ENCODE results near the gene GFRAL. TPM values are rescaled to one million over a fixed set of nuclear protein-coding genes. Genes with fewer than 3 reads are reported as not detected.

The GFRAL gene
- total RNA-seq, 1 experiment from 2014 or later, result not detected

DNA sequence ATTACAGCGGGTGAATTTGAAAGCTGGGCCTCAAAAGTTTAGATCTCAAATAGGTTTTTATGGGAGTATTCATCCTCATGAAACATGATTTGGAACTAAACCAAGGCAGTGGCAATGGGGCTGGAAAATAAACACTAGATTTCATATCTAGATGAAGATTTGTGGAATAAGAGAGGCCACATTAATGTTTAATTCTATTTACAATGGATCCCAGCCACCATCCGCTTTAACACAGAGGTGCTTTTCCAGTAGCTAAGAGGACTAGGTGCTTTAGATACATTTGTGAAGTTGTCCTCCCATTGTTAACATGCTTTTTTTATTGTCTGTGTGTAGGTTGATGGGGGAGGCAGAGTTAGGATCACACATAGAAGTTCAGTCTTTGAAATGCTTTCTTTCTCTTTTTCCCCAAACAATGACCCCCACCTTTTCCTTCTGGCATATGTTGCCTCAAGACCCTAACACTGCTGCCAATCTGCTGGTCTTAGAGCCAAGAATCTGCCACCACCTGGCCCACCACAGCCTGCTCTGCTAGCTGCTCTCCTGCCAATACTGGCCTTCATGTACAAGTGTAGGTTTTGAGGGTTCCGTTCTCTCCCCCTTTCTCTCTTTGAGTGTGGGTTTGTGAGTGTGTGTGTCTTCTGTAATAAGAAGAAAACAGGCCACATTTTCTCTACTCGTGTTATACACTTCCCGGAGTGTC is 27.8 kb upstream of the GFRAL start:
- no peaks in the 10 kb centered on the region for H3K36me3 ChIP-seq (ENCODE audit: control insufficient read depth in 1 of 2, insufficient read depth in 2 of 2, low read length in 2 of 2)
- no peaks in the 10 kb centered on the region for H3K9me3 ChIP-seq (ENCODE audit: control insufficient read depth in 1 of 2, insufficient read depth in 1 of 2, low read depth in 1 of 2, low read length in 2 of 2)
- H3K9me2 ChIP-seq (ENCODE audit: insufficient read depth), result no peaks in the 10 kb centered on the region
- H3K27me3 ChIP-seq (ENCODE audit: insufficient read depth, low read length), result no peaks in the 10 kb centered on the region
- no peaks in the 10 kb centered on the region for H4K20me1 ChIP-seq (ENCODE audit: insufficient read depth)
- no TSS peak for BruUV-seq (replicated peaks)
- H3K27ac ChIP-seq (ENCODE audit: low read depth, low read length), result no peak overlapping the region
- H2AFZ ChIP-seq (ENCODE audit: low read depth, low read length, poor library complexity, severe bottlenecking), result no peak overlapping the region
- CTCF ChIA-PET, result interaction anchor here (0.6 kb wide), 1 partner anchor 22 kb away, joined by 3 read pairs; no protein-coding TSS in a partner anchor
- ATAC-seq (no peak), DNase-seq (ENCODE audit: low read depth, low spot score) (no peak)
- TF ChIP-seq ZFX (IDR thresholded peaks at IDR 0.05) (no peak), EGR1 (IDR thresholded peaks at IDR 0.05; ENCODE audit: low read depth) (no peak)
- TF ChIP-seq, protein P1, sequence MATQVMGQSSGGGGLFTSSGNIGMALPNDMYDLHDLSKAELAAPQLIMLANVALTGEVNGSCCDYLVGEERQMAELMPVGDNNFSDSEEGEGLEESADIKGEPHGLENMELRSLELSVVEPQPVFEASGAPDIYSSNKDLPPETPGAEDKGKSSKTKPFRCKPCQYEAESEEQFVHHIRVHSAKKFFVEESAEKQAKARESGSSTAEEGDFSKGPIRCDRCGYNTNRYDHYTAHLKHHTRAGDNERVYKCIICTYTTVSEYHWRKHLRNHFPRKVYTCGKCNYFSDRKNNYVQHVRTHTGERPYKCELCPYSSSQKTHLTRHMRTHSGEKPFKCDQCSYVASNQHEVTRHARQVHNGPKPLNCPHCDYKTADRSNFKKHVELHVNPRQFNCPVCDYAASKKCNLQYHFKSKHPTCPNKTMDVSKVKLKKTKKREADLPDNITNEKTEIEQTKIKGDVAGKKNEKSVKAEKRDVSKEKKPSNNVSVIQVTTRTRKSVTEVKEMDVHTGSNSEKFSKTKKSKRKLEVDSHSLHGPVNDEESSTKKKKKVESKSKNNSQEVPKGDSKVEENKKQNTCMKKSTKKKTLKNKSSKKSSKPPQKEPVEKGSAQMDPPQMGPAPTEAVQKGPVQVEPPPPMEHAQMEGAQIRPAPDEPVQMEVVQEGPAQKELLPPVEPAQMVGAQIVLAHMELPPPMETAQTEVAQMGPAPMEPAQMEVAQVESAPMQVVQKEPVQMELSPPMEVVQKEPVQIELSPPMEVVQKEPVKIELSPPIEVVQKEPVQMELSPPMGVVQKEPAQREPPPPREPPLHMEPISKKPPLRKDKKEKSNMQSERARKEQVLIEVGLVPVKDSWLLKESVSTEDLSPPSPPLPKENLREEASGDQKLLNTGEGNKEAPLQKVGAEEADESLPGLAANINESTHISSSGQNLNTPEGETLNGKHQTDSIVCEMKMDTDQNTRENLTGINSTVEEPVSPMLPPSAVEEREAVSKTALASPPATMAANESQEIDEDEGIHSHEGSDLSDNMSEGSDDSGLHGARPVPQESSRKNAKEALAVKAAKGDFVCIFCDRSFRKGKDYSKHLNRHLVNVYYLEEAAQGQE (IDR thresholded peaks at IDR 0.05; ENCODE audit: low read depth), result no peak
- no peak overlapping the region for H3K4me3 ChIP-seq (replicated peaks in 1 of 2; ENCODE audit: low read depth in 1 of 2, low read length in 2 of 2)
- H3K4me1 ChIP-seq (ENCODE audit: control insufficient read depth in 1 of 2, insufficient read depth in 2 of 2, low read length in 2 of 2), result no peaks in the 10 kb centered on the region
- H3K4me2 ChIP-seq (ENCODE audit: low read length), result no peak overlapping the region
- RAD21 ChIA-PET (ENCODE audit: low non-redundant PET in 1 of 2, low total read pairs in 2 of 2, uncharacterized antibody in 2 of 2, unreplicated experiment in 2 of 2), result no interaction called here
- H3K9ac ChIP-seq (ENCODE audit: low read length), result no peak overlapping the region
- POLR2A ChIA-PET, result no interaction called here
- no peaks in the 10 kb centered on the region for H3K79me2 ChIP-seq (ENCODE audit: insufficient read depth, low read length)
- intact Hi-C loops (cut with micrococcal nuclease), result no loop called here

DNA sequence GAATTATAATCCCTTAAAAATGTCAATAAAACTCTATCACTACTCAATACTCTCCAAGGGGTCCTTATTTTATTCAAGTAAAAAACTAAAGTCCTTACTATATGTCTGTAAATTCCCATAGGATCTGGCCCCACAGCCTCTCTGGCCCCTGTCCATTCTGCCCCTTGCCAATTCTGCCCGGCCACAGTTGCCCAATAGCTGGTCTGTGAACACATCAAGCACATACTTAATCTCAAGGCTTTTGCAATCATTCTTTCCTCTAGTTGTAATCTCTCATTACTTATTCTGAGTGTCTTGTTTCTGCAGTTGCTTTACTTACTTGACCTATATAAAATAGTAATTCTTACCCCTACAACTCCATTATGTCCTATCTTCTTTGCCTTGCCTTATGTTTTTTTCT is 22.5 kb upstream of the GFRAL start:
- Histone ChIP-seq H3K4me1 (ENCODE audit: control insufficient read depth in 1 of 2, insufficient read depth in 2 of 2, low read length in 2 of 2) (no peaks in the 10 kb centered on the region), H3K79me2 (ENCODE audit: insufficient read depth, low read length) (no peaks in the 10 kb centered on the region), H3K4me2 (ENCODE audit: low read length) (no peak overlapping the region), H3K36me3 (ENCODE audit: control insufficient read depth in 1 of 2, insufficient read depth in 2 of 2, low read length in 2 of 2) (no peaks in the 10 kb centered on the region), H4K20me1 (ENCODE audit: insufficient read depth) (no peaks in the 10 kb centered on the region), H3K27me3 (ENCODE audit: insufficient read depth, low read length) (peaks cover 4% of the 10 kb centered on the region; the same call in 1 of the 2 replicates), H2AFZ (ENCODE audit: low read depth, low read length, poor library complexity, severe bottlenecking) (no peak overlapping the region), H3K27ac (ENCODE audit: low read depth, low read length) (no peak overlapping the region), H3K9ac (ENCODE audit: low read length) (no peak overlapping the region), H3K9me2 (ENCODE audit: insufficient read depth) (no peaks in the 10 kb centered on the region), H3K4me3 (replicated peaks in 1 of 2; ENCODE audit: low read depth in 1 of 2, low read length in 2 of 2) (no peak overlapping the region), H3K9me3 (ENCODE audit: control insufficient read depth in 1 of 2, insufficient read depth in 1 of 2, low read depth in 1 of 2, low read length in 2 of 2) (no peaks in the 10 kb centered on the region)
- ChIA-PET POLR2A (no interaction called here), RAD21 (ENCODE audit: low non-redundant PET in 1 of 2, low total read pairs in 2 of 2, uncharacterized antibody in 2 of 2, unreplicated experiment in 2 of 2) (no interaction called here), CTCF (interaction anchor here (1.2 kb wide), 1 partner anchor 11 kb away, joined by 4 read pairs; no protein-coding TSS in a partner anchor)
- ATAC-seq, result no peak
- intact Hi-C loops (cut with micrococcal nuclease), result no loop called here
- DNase-seq (ENCODE audit: low read depth, low spot score), result no peak
- no TSS peak for BruUV-seq (replicated peaks)
- TF ChIP-seq ZNF274 (IDR thresholded peaks at IDR 0.05; ENCODE audit: low read depth, low read length), result no peak
- TF ChIP-seq TCF7L2 (IDR thresholded peaks at IDR 0.05; ENCODE audit: borderline replicate concordance, extremely low read depth, insufficient read depth, insufficient read length), result no peak
- no peak for TF ChIP-seq POLR2AphosphoS5 (IDR thresholded peaks at IDR 0.05; ENCODE audit: low read depth, low read length)
- no peak for TF ChIP-seq CBX3 (IDR thresholded peaks at IDR 0.05; ENCODE audit: low read depth)
- TF ChIP-seq RAD21 (IDR thresholded peaks at IDR 0.05; ENCODE audit: low read depth), result no peak
- TF ChIP-seq, protein P2, sequence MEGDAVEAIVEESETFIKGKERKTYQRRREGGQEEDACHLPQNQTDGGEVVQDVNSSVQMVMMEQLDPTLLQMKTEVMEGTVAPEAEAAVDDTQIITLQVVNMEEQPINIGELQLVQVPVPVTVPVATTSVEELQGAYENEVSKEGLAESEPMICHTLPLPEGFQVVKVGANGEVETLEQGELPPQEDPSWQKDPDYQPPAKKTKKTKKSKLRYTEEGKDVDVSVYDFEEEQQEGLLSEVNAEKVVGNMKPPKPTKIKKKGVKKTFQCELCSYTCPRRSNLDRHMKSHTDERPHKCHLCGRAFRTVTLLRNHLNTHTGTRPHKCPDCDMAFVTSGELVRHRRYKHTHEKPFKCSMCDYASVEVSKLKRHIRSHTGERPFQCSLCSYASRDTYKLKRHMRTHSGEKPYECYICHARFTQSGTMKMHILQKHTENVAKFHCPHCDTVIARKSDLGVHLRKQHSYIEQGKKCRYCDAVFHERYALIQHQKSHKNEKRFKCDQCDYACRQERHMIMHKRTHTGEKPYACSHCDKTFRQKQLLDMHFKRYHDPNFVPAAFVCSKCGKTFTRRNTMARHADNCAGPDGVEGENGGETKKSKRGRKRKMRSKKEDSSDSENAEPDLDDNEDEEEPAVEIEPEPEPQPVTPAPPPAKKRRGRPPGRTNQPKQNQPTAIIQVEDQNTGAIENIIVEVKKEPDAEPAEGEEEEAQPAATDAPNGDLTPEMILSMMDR (IDR thresholded peaks at IDR 0.05 in 2 of 3, conservative IDR thresholded peaks at IDR 0.05 in 1 of 3; ENCODE audit: borderline replicate concordance in 1 of 3, insufficient read depth in 1 of 3, low read depth in 2 of 3, low read length in 2 of 3), result no peak
- no peak for TF ChIP-seq EZH2phosphoT487 (IDR thresholded peaks at IDR 0.05; ENCODE audit: borderline replicate concordance)
- no peak for TF ChIP-seq JUND (IDR thresholded peaks at IDR 0.05)
- no peak for TF ChIP-seq SP1 (IDR thresholded peaks at IDR 0.05; ENCODE audit: low read depth)
- TF ChIP-seq, protein P3, sequence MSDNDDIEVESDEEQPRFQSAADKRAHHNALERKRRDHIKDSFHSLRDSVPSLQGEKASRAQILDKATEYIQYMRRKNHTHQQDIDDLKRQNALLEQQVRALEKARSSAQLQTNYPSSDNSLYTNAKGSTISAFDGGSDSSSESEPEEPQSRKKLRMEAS (IDR thresholded peaks at IDR 0.05), result no peak
- no peak for TF ChIP-seq ZFX (IDR thresholded peaks at IDR 0.05)
- no peak for TF ChIP-seq SIN3A (IDR thresholded peaks at IDR 0.05; ENCODE audit: low read depth)

Measured in HCT116 (cell line).